GM21447 (cell line): Measurements from ENCODE around the gene PIGC.

Experiments used
- ATAC-seq: cut with Tn5 transposase; IDR thresholded peaks from one replicate; pipeline ENCODE4 v1.9.1; 2021; ENCODE audit not compliant: unreplicated experiment

The PIGC gene

GRCh38 chr1:172400722-172401105 lies 43.2 kb downstream of the PIGC start:
- ATAC-seq: no peak

GRCh38 chr1:172399756-172400721 lies 43.8 kb downstream of the PIGC start:
- no peak for ATAC-seq

- ATAC-seq: peak; percentile 52
These were observed 44.7 kb downstream of the PIGC start for GRCh38 chr1:172398970-172399755.

- ATAC-seq: no peak
These were observed 45.7 kb downstream of the PIGC start for GRCh38 chr1:172398193-172398592.

GRCh38 chr1:172397633-172398032 lies 46.2 kb downstream of the PIGC start:
- ATAC-seq: no peak

- no peak for ATAC-seq
These were observed 46.6 kb downstream of the PIGC start for GRCh38 chr1:172397221-172397620.

- no peak for ATAC-seq
These were observed 48.3 kb downstream of the PIGC start for GRCh38 chr1:172395576-172395975.

- no peak for ATAC-seq
These were observed 49.1 kb downstream of the PIGC start for GRCh38 chr1:172394811-172395210.

- peak; percentile 68 for ATAC-seq
These were observed 49.6 kb downstream of the PIGC start for GRCh38 chr1:172394141-172394751.

GRCh38 chr1:172393354-172393753 lies 50.5 kb downstream of the PIGC start:
- ATAC-seq: no peak

- no peak for ATAC-seq
These were observed 51.9 kb downstream of the PIGC start for GRCh38 chr1:172391976-172392375.
